DOHH2 (cell line): ENCODE results near the gene KCNQ1OT1.

Source experiments
- EZH2phosphoT487 ChIP-seq: fragments of 200-600 bp; sonication (generic); IDR thresholded peaks from 2 replicates; pipeline ENCODE4 v1.6.1; 2017; ENCODE audit warnings: borderline replicate concordance, mild to moderate bottlenecking, antibody characterized with exemption, low read length, moderate library complexity, mixed read lengths
- TF ChIP-seq, protein P1 (sequence below): fragments of 200-600 bp; sonication (generic); IDR thresholded peaks from one replicate; pipeline ENCODE4 v1.5.1; 2014; ENCODE audit warnings: antibody characterized with exemption, mild to moderate bottlenecking, low read depth, low read length; ENCODE audit not compliant: poor library complexity, severe bottlenecking

DNA sequence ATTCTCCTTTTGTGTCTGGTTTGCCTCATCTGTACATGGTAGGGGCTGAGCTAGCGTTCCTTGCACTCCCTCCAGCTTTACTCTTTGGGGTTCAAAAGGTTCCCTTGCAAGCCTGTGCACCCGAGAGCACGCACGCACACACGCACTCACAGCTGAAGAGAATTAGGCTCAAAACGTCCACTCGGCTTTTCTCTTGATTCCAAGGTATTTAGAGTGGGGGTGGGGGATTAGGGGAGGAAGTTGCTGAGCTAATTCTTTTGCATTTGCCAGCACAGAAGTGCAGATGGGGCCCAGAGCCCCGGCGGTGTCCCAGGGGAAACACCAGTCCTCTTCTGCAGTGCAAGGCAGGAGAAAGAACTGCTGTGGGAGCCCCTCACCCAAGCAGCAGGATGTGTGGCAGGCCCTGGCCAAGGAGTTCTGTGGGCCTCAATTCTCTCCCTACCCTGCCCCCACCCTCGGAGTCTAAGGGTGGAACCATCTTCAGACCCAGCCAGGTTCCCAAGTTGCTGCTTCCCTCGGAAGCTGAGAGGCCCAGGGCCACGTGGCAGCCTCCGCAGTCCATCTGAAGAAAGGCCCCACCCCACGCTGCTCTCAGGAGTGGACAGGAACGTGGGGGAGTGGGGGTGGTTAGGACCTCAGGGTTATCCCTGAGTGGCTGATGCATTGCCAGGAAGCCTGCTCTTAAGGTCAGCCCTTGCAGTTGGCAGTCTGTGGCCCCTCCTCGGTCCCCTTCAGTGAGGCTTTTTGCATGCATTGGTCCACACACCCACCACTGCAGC, 3.8 kb upstream of the KCNQ1OT1 start:
- TF ChIP-seq, protein P1, sequence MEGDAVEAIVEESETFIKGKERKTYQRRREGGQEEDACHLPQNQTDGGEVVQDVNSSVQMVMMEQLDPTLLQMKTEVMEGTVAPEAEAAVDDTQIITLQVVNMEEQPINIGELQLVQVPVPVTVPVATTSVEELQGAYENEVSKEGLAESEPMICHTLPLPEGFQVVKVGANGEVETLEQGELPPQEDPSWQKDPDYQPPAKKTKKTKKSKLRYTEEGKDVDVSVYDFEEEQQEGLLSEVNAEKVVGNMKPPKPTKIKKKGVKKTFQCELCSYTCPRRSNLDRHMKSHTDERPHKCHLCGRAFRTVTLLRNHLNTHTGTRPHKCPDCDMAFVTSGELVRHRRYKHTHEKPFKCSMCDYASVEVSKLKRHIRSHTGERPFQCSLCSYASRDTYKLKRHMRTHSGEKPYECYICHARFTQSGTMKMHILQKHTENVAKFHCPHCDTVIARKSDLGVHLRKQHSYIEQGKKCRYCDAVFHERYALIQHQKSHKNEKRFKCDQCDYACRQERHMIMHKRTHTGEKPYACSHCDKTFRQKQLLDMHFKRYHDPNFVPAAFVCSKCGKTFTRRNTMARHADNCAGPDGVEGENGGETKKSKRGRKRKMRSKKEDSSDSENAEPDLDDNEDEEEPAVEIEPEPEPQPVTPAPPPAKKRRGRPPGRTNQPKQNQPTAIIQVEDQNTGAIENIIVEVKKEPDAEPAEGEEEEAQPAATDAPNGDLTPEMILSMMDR, result no peak
- no peak for TF ChIP-seq EZH2phosphoT487
